GM10248 (cell line): ENCODE measurements around the gene NUDT8.
"Not testable (repeated sequence)": the region's sequence is repeated elsewhere in the genome, so short reads cannot be mapped to it uniquely, and the experiment has no call there.

Source experiments
- CTCF ChIA-PET: fragments of 300-600 bp; sonication (Branson Sonifier 250); formaldehyde crosslinking; extraction: SDS; loops from one replicate; lab custom pipeline; 2021; ENCODE audit warnings: antibody characterized with exemption; lab: Yijun Ruan, JAX
- POLR2A ChIA-PET: fragments of 350-650 bp; sonication (Branson Sonifier 250); formaldehyde crosslinking; extraction: SDS; loops from one replicate; lab custom pipeline; 2020; ENCODE audit warnings: antibody characterized with exemption; lab: Yijun Ruan, JAX
- DNase-seq: peaks from one replicate; pipeline ENCODE4 v3.0.0; 2012; ENCODE audit errors: extremely low spot score
- TF ChIP-seq, protein P1 (sequence below): IDR thresholded peaks from 2 replicates; pipeline ENCODE4 v1.5.1; 2012; ENCODE audit warnings: mild to moderate bottlenecking, low read depth; ENCODE audit errors: extremely low read depth, missing control alignments, control extremely low read depth

The NUDT8 gene

GRCh38 chr11:67662142-67662834 is 32.6 kb upstream of the NUDT8 start:
- CTCF ChIA-PET = interaction anchor here (0.9 to 8.1 kb wide), 4 partner anchors 9 to 32 kb away, joined by 3 to 72 read pairs (median 4); partner anchors contain the start of gene NUDT8

DNA sequence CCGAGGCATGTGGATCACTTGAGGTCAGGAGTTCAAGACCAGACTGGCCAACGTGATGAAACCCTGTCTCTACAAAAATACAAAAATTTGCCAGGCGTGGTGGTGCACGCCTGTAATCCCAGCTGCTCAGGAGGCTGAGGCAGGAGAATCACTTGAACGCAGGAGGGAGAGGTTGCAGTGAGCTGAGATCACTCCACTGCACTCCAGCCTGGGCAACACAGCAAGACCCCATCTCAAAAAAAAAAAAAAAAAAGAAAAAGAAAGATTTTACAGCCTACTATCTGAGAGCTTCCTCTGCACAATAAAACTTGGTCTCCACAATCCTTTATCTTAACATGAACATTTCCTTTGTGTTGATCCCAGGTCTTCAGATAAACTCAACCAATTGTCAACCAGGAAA is 31.0 kb upstream of the NUDT8 start:
- CTCF ChIA-PET = interaction anchor here (1.2 to 8.1 kb wide), 5 partner anchors 10 to 83 kb away, joined by 3 to 72 read pairs (median 13); partner anchors contain the start of genes ACY3 and NUDT8
- DNase-seq, POLR2A ChIA-PET: not testable (repeated sequence)

More at GRCh38 chr11:67662142-67662834, 32.6 kb upstream of the NUDT8 start:
- POLR2A ChIA-PET = no interaction called here
- TF ChIP-seq, protein P1, sequence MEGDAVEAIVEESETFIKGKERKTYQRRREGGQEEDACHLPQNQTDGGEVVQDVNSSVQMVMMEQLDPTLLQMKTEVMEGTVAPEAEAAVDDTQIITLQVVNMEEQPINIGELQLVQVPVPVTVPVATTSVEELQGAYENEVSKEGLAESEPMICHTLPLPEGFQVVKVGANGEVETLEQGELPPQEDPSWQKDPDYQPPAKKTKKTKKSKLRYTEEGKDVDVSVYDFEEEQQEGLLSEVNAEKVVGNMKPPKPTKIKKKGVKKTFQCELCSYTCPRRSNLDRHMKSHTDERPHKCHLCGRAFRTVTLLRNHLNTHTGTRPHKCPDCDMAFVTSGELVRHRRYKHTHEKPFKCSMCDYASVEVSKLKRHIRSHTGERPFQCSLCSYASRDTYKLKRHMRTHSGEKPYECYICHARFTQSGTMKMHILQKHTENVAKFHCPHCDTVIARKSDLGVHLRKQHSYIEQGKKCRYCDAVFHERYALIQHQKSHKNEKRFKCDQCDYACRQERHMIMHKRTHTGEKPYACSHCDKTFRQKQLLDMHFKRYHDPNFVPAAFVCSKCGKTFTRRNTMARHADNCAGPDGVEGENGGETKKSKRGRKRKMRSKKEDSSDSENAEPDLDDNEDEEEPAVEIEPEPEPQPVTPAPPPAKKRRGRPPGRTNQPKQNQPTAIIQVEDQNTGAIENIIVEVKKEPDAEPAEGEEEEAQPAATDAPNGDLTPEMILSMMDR = no peak
- DNase-seq = no peak

DNA sequence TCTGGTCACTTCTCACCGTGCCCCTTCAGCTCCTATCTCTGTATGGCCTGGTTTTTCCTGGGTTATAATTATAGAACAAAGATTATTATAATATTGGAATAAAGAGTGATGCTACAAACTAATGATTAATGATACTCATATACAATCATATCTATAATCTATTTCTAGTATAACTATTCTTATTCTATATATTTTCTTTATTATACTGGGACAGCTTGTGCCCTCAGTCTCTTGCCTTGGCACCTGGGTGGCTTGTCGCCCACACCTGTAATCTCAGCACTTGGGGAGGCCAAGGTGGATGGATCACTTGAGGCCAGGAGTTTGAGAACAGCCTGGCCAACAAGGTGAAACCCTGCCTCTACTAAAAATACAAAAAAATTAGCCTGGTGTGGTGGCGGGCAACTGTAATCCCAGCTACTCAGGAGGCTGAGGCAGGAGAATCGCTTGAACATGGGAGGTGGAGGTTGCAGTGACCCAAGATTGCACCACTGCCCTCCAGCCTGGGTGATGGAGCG is 30.0 kb upstream of the NUDT8 start:
- DNase-seq, POLR2A ChIA-PET: not testable (repeated sequence)
- CTCF ChIA-PET = interaction anchor here (0.6 to 8.1 kb wide), 16 partner anchors 9 to 303 kb away, joined by 3 to 72 read pairs (median 4); partner anchors contain the start of genes ACY3, GSTP1, NUDT8 and TBX10

DNA sequence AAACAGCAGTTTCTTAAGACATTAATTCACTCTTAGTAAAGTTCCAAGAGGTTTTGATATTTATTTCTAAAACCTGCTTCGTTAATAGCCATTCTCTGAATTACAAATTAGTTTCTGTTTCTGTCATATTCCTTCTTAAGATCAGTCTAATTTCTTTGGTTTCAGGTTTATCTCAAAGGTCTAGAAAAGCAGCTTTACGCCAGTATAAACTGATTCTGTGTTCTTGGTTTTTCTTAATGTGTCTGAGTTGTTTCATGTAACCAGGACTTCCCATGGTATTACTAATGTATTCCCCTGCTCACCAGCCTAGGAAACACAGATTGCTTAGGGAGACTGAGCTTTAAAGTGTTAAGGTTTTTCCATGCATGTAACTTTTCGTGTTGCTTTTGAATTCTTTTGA is 27.6 kb upstream of the NUDT8 start:
- TF ChIP-seq, protein P1 = no peak
- no peak for DNase-seq
- CTCF ChIA-PET = interaction anchor here (3.7 to 8.1 kb wide), 3 partner anchors 11 to 43 kb away, joined by 13 to 72 read pairs (median 69); partner anchors contain the start of gene NUDT8
- POLR2A ChIA-PET = interaction anchor here (0.6 kb wide), 1 partner anchor 846 kb away, joined by 3 read pairs; no protein-coding TSS in a partner anchor

- CTCF ChIA-PET = interaction anchor here (2.3 to 8.1 kb wide), 4 partner anchors 10 to 42 kb away, joined by 6 to 72 read pairs (median 41); partner anchors contain the start of genes NUDT8 and TBX10
- TF ChIP-seq, protein P1 = no peak
- POLR2A ChIA-PET = no interaction called here
- no peak for DNase-seq
Measured at GRCh38 chr11:67656278-67656922, 26.7 kb upstream of the NUDT8 start.

DNA sequence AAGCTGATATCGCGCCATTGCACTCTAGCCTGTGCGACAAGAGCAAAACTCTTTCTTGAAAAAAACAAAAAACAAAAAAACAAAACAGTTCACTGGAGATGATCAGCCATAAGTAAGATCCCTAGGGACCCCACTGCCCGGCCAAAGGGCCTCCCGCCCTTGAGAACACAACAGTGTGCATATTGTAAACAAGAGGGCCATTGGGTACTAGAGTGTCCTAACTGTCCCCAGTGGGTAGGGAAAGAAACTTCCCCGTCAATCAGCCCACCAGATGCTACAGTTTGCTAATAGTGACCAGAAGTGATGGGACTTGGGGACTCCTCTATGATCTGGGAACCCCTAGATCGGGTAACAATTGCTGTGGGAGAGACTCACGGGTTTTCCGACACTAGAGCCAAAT is 24.5 kb upstream of the NUDT8 start:
- TF ChIP-seq, protein P1 = no peak
- ChIA-PET POLR2A (no interaction called here), CTCF (interaction anchor here (1.0 to 2.3 kb wide), 4 partner anchors 15 to 25 kb away, joined by 3 to 6 read pairs (median 5); partner anchors contain the start of genes NUDT8 and TBX10)
- DNase-seq = no peak
